ENCODE measurements around the gene PARP15.

The PARP15 gene

GRCh38 chr3:122665226-122665786 is 87.9 kb downstream of the PARP15 start:
- H3K27ac ChIP-seq: no peak overlapping the region
- DNase-seq (ENCODE audit: low spot score): no peak
- CTCF ChIA-PET: no interaction called here
- POLR2A ChIA-PET (ENCODE audit: low non-redundant PET): no interaction called here
- TF ChIP-seq, protein P1, sequence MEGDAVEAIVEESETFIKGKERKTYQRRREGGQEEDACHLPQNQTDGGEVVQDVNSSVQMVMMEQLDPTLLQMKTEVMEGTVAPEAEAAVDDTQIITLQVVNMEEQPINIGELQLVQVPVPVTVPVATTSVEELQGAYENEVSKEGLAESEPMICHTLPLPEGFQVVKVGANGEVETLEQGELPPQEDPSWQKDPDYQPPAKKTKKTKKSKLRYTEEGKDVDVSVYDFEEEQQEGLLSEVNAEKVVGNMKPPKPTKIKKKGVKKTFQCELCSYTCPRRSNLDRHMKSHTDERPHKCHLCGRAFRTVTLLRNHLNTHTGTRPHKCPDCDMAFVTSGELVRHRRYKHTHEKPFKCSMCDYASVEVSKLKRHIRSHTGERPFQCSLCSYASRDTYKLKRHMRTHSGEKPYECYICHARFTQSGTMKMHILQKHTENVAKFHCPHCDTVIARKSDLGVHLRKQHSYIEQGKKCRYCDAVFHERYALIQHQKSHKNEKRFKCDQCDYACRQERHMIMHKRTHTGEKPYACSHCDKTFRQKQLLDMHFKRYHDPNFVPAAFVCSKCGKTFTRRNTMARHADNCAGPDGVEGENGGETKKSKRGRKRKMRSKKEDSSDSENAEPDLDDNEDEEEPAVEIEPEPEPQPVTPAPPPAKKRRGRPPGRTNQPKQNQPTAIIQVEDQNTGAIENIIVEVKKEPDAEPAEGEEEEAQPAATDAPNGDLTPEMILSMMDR (conservative IDR thresholded peaks at IDR 0.05; ENCODE audit: low read depth): no peak

DNA sequence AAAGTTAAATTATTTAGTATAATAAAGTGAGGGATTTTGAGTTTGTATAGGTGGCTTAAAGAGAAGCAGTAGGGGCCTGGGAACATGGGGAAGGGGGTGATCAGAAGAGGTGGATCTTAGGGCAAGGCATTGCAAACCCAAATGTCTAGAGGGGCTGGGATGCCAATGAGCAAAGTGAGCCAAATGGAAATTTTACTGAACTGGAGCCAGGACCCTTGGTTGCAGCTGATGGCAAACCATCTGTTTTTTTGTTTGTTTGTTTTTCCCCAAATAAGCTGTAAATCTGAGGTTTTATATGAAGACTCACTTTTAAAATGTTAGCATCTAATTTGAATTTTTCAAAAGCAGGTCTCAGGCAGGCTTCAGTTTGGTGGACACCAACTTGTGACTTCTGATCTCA is 88.4 kb downstream of the PARP15 start:
- ChIA-PET CTCF (no interaction called here), POLR2A (ENCODE audit: low non-redundant PET) (no interaction called here)

DNA sequence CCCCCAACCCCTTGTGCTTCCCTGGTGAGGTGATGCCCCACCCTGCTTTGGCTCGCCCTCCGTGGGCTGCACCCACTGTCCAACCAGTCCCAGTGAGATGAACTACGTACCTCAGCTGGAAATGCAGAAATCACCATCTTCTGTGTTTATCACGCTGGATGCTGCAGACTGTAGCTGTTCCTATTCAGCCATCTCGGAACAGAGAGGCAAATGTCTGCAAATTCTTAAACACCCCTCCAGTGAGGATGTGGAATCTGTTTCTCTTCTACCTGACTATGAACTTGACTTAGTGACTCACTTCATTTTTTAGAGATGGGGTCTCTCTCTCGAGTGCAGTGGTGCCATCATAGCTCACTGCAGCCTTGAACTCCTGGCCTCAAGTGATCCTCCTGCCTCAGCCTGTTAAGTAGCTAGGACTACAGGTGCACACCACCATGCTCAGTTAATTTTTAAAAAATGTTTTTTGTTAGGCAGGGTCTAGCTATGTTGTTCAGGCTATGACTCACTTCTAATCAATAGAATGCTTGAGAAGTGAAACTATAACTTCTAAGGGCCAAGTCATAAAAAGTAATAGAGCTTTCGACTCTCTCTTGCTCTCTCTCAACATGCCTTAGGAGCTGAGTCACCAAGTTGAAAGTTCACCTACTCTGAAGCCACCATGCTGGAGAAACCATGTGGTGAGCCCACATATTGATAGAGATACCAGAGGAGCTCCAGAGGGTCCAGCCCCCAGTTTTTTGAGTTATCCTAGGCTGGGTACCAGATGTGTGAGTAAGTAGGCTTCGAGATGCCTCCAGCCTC is 91.7 kb downstream of the PARP15 start:
- peak; percentile 62 for DNase-seq (ENCODE audit: low spot score)
- CTCF ChIA-PET: interaction anchor here (0.6 to 1.0 kb wide), 2 partner anchors 11 to 21 kb away, joined by 3 to 4 read pairs; no protein-coding TSS in a partner anchor
- TF ChIP-seq, protein P1 (conservative IDR thresholded peaks at IDR 0.05; ENCODE audit: low read depth): no peak
- POLR2A ChIA-PET (ENCODE audit: low non-redundant PET): no interaction called here
- no peak overlapping the region for H3K27ac ChIP-seq

More for the DNA sequence above, 88.4 kb downstream of the PARP15 start:
- DNase-seq (ENCODE audit: low spot score): no peak
- H3K27ac ChIP-seq: no peak overlapping the region
- TF ChIP-seq, protein P1 (conservative IDR thresholded peaks at IDR 0.05; ENCODE audit: low read depth): no peak

- POLR2A ChIA-PET (ENCODE audit: low non-redundant PET): no interaction called here
- H3K27ac ChIP-seq: no peak overlapping the region
- TF ChIP-seq, protein P1 (conservative IDR thresholded peaks at IDR 0.05; ENCODE audit: low read depth): no peak
- CTCF ChIA-PET: no interaction called here
- no peak for DNase-seq (ENCODE audit: low spot score)
These were observed 94.1 kb downstream of the PARP15 start for GRCh38 chr3:122671553-122671952.

DNA sequence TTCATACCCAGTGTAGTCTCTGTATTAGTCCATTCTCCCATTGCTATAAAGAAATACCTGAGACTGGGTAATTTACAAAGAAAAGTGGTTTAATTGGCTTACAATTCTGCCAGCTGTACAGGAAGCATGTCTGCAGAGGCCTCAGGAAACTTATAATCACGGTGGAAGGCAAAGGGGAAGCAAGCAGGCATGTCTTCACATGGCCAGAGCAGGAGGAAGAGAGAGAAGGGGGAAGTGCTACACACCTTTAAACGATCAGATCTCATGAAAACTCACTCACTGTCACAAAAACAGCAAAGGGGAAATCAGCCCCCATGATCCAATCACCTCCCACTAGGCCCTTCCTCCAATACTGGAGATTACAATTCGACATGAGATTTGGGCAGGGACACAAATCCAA is 96.9 kb downstream of the PARP15 start:
- no peak for DNase-seq (ENCODE audit: low spot score)
- CTCF ChIA-PET: interaction anchor here (0.7 kb wide), 1 partner anchor 375 kb away, joined by 3 read pairs; no protein-coding TSS in a partner anchor
- no peak overlapping the region for H3K27ac ChIP-seq
- TF ChIP-seq, protein P1 (conservative IDR thresholded peaks at IDR 0.05; ENCODE audit: low read depth): no peak
- POLR2A ChIA-PET (ENCODE audit: low non-redundant PET): no interaction called here

DNA sequence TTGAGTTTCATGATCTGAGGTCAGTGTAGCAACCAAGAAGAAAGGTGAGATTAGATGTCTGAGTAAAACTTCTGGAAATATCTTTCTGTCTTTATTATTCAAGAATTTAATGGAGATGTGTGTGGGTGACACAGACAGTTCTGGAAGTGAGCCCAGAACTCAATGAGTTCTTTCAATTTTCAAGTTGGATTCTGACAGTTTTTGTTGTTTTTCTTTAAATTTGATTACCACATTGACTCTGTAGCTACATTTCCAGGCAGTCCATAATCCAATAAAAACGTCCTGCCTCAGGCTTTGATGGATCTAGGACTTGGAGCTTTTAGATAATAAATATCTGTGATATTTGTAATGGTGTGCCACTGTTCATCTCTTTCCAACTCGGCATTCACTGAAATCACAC is 99.3 kb downstream of the PARP15 start:
- DNase-seq (ENCODE audit: low spot score): no peak
- CTCF ChIA-PET: no interaction called here
- TF ChIP-seq, protein P1 (conservative IDR thresholded peaks at IDR 0.05; ENCODE audit: low read depth): no peak
- H3K27ac ChIP-seq: no peak overlapping the region
- POLR2A ChIA-PET (ENCODE audit: low non-redundant PET): no interaction called here
